ENCODE data around the gene SSRP1.
A peak's percentile ranks its signal among the peaks of the same experiment; 100 is the strongest.

Gene SSRP1

DNA sequence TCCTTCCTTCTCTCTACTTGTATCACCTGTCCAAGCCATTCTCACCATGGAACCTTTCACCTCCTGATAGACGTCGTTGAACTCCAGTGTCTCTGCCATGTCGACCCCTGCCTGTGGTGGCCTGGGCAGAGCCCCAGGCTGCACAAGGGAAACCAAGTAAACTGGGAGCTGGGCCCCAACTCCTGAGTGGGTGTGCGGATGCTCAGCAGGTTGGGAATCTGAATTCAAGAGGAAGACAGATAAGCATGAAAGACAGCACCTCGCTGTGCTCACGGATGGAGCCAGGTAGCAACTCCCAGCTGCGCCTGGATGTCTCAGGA, 709 bp downstream of the SSRP1 start:
- no peak for DNase-seq

DNA sequence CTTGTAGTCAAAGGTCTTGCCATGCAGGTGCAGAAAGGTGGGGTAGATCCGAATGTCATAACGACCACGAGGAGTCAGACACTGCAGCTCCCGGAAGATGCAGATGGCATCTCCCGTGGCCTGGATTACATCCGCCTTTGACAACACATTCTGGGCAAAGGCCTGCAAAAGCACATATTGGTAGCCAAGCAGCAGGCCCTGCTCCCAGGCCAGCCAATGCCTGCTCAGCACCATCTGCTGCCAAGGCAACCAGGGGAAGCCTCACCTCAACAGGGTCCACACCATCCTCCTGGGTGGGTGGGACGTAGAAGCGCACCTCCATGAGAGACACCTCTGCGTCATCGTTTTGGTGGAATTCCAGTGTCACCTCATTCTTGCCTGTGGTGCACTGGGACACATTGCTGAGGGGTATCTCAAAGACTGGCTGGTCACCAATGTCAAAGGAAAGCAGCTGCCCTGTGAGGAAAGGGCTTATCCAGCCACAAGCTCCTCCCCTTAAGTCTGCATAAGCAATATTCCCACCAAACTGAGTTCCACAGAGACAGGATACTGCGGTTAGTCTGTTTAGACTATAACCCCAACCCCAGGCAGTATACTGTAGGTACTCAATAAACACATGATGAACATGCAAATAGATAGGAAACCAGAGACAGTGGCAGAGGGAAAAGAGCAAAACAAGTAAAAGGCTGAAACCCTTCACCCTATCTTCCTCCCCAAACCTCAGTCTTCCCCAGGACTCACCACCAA, 2.8 kb downstream of the SSRP1 start:
- no peak for DNase-seq

DNA sequence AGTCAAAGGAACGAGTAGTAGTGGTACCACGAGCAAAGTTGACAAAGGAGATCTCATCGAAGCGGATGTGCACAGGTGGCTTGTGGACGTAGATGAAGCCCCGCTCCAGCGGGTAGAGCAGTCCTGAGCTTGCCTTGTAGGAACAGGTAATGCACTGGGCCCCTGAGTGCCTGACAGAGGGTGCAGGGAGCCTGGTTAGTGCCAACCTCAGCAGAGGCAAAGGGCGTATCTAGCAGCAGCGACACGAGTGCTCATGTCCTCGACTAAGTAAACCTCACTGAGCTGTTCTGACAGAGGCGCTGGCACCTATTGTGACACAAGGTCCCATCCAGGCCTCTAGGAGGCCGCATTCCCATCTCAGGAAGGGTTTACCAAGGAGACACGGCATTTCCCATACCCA, 4.0 kb downstream of the SSRP1 start:
- DNase-seq = no peak

DNA sequence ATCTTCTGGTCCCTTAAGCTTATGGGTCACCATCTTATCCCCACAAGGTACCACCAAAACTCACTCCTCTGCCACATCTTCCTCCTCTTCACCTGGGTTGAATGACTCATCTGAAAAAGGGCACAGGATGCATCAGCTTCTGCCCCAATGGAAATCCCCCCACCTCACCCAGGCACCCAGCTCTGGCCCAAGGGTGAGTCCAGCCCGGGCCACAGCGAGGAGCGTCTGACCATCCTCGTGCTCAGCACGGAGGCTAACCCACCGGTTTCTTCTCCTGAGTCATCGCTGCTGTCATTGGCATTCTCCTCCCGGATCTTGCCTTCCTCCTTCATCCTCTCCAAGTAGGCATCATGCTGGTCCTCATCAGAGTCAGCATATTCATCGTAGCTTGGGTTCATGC, 5.7 kb downstream of the SSRP1 start:
- DNase-seq = no peak

DNA sequence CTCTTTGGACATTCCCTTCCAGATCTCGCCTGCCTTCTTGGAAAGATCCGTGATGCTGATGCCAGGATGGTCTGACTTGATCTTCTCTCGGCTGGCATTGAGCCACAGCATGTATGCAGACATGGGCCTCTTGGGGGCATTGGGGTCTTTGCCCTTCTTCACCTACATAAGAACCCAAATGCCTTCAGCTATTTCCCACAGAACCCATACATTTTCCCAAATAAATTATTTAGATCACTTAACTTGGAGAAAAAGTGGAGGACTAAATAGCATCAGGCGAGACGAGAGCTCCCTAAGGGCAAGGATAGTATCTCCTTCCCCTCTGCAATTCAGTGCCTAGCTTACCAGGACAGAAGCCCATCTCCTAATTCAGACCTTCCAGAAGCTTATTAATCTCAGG, 8.0 kb downstream of the SSRP1 start:
- no peak for DNase-seq

DNA sequence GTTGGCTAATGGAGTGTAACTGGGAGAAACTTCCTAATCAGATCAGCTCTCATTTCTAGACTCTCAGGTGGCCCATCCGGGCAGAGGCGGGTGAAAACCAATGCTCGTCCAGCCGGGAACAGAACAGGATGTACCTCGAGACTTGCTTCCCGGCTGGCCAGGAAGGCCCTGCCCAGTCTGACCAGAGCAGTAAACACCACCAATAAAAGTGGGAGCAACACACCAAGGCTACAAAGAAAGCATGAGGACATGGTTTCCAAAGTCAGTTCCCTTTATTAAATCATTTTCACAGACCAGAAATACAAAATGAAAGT, 10.0 kb downstream of the SSRP1 start:
- no peak for DNase-seq

DNA sequence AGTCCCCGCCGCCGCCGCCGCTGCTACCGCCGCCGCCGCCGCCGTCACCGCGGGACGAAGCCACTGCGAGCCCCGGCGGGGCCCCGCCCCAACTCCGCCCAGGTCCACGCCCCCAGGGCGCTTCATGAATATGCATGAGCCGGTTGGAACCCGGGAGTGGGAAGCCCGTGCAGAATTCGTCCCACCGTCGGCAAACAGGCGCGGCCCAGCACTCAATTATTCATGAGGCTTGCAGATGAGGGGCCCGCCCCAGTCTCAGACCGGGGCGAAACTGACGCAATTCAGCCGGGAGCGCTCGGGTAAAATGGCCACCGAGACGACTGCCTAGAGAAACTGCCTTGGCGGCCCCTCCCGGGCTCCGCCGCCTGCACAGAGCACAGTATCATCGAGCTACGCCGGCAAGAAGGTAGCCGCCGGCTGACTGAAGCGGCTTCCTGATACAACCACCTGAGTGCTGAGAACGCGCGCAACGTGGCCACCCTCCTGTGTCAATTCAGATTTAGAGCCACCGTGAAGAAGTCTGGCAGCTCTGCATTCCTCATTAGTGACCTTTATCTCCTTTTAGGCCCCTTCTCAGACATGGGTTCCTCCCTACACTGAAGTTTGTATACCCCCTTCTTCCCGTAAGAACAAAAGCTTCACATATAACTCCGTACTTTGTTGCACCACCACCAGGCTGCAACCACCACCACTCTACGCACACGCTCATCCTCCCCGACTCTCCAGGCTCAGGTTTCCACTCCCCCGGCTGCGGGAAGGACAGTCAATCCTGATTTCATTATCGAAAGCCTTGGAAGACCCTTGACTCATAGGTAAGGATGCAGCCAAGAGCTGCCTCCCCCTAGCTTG, 10.6 kb downstream of the SSRP1 start, which contains the start of gene TNKS1BP1:
TNKS1BP1 (minus strand) TSS at position 67 of the 849 bp plus-strand sequence. CDS start 3,067 bp downstream, outside the sequence.
- peak; percentile 66 for DNase-seq

DNA sequence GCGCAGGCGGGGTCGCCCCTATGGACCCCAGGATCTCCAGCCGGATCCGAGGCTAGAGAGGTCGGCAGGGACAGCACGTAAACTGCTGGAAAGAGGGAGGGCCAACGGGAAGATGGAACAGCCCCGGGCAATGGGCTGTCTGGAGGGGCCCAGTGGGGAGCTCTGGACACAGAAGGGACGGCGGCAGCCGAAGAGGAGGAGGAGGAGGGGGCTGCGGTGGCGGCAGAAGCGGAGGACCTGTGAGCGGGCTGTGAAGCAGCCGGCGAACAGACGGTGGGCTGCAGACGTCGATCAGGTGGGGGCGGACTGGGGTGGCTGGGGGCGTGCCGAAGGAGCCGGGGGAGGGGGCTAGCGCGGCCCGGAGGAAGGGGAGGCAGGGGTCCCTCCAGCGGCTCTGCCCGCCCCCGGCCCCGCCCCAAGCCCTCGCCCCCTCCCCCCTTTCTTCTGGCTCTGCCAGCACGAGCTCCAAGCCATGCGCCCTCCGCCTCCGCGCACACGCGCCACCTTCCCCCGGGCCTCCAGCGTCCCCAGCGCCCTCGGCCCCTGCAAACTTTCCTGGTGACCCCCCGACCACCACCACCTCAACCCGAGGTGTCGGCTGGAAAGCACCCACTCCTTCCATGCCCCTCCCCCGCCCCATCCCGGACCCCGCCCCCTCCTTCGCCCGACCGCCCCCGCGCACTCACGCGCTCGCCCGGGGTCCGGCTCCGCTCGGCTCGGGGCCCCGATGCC, 11.4 kb downstream of the SSRP1 start:
- DNase-seq = no peak

DNA sequence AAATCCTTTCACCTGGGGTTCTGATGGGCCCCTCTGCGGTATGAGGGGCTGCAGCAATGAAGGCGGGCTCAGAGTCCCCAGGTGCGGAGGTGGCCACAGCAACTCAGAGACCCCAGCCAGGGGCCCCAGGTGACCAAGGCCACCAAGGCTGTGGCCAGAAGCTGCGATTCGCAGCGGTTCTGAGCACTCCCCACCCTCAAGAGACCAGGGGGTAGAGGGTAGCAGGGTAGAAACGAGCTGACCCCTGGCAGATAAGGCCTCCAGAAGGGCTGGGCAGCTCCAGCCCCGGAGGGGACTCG, 11.9 kb downstream of the SSRP1 start:
- DNase-seq = no peak

DNA sequence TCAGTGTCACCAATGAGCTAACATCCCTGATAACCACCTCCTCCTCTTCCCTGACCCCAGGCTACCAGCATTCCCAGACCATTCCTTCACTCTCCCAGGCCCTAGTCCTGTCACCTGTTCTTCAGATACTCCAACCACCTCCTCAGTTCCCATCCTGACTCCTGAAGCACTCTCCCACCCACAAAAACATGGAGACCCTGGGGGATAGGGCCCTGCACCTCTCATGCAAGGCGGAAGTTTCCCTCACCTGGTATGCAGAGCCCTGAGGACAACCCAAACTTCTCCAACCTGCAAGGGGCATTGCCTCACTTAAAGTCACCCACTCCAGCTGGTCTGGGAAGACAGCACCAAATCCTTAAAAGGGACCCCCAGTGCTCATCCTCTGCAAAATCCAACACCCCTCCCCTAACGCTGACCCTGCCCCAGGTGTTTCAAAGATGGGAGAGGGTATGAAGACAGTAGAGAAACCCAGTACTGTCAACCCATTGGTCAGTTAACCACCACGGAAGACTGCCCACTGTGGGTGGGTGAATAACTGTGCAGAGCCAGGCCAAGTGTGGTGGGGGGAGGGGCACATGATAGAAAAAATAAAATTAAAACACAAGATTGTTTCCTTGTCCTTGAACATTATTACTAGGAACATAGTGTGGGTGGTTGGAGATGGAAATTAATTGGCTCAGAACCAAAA, 12.4 kb downstream of the SSRP1 start:
- no peak for DNase-seq

DNA sequence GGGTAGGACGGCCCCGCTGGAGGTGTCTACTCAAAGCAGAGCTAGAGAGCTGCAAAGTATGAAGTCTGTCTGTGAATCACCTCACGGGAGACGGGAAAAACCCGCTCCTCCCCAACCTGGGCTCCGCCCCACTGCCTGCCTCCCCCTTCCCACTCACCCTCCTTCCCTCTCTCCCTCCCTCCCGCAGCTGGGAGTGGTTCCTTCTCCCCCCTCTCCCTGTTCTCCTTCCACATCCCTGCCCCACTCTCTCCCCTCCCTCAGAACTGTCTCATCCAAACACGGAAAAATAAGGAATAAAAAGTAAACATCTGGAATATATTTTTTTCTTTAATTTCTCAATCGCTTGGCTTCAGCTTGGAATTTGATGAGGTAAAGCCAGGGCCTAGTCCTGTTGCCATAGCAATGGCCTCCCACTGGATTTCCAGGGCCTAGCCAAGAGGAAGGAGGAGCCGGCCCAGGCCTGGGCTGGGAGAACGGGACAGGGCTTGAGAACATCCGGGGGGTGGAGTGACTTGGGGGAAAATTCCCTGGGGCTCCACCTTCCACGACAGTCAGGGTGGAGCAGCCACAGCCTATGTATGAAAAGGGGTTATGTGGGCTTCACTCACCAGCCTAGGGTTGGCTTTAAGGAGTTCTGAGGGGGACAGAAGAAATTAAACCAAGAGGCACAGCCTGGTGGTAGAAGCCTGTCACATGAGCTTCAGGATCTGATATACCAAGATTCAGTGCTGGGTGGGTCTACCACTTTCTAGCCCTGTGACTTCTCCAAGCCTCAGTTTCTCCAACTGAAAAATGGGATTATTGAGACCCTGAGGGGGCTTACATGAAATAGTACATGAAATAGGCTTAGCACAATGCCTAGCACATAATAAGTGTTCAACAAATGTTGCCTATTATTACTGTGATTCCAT, 13.2 kb downstream of the SSRP1 start:
- DNase-seq = no peak

DNA sequence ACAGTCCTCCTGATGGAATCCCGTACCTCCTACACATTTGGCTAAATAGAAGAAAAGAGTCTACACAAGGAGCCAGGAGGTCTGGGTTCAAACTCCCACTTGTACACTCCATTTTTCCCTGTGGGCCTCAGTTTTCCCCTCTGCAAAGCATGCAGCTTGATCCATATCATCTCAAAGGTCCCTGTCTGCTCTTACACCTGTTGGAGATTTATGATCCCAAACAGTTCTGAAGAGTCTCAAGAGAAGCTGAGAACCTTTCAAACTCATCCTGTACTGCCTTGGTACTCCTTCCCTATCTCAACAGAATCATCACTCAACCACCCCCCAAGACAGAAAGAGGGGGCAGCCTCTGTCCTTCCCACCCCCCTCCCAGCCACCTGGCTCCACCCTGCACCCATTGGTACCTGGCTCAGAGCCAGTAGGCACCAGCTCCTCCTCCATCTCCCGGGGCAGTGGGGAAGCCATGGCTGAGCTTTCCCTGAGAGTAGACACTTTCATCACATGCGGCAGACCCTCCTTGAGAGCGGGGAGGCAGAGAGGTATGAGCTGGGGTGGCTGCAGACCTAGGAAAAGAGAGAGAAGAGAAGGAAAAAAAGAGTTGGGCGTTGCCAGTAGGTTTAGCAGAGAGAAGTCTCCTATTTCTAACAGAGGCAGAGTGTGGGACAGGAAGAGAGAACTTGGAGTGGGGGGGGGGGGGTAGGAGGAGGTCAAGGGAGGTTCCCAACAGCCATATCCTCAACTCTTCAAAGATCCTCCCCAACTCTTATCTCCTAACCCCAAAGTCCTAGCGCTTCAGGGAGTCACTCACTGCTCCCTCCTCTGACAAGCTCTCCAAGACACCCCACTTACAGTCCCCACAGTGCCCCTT, 14.1 kb downstream of the SSRP1 start:
- peak; percentile 19 for DNase-seq

DNA sequence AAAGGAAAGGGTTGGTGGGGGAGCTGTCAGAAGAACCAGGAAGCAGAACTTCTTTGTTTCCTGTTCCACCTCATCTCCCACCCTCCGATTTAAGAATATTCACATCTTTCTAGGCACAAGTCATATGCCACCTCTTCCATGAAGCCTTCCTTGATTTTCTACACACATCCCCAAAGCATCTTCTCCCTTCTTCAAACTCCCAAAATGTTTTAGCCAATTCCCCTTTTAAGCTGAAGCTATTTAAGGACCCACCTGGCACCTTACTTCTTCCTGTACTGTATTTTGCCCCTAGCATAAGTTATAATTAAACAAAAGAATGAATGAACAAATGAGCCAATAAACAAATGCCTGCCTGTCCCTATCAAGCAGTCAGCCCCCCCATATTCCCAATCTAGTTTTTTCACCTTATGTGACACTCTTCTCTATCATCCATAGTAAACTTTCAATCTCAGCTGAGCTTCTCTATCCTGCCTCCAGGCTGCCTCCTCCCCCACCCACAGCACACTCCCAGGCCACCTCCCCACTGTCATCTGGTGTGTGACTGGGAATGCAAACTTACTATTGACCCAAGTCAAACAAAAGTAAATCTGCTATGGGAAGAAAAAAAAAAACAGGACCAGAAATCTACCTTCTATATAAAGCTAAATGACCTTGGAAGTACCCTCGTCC, 14.8 kb downstream of the SSRP1 start:
- DNase-seq = no peak

DNA sequence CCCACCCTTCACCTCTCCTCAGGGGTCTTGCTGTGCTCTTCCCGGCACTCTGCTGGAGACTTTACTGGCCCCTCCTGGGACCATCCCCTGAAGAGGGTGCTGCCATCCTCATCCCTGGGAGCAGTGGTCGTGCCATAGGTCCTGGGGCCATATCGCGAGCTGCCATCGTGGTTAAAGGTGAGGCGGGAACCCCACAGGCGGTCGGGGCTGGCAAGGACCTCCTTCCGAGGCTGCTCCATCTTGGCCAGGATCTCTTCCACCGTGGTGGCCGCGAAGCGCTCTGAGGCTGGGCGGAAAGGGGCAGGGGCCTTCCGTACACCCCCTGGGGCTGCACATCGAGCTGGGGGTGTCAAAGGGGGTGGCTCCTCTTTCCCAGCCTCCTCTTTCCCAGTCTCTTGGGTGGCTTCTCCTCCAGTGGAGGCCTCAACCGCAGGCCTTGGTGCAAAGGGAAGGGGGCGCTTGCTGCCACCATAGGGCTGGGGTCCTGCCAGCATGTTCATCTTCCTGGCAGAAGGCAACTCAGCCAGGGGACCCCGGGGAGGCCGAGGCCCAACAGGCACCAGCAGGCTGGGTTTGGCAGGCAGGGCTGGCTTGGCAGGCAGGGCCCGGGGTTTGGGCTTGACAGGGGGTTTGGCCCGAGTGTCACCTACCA, 15.5 kb downstream of the SSRP1 start:
- no peak for DNase-seq

DNA sequence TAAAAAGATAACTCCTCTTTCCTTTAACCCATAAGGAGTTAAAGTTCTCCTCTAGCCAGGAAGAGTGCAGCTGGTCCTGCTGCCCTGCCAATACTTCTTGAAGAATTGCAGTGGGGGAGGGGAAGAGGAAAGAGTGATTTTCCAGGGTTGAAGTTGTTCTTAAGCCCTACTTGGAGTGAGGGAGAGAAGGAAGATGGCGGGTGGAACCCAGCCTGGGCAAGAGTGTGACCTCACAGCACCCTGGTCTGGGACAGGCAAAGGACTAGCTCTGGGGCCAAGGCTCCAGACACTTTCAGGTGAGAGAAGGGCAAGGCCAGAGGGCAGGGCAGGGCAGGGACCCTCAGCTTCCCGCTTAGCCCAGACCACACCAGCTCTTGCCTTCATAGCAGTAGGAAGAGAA, 17.5 kb downstream of the SSRP1 start:
- no peak for DNase-seq

DNA sequence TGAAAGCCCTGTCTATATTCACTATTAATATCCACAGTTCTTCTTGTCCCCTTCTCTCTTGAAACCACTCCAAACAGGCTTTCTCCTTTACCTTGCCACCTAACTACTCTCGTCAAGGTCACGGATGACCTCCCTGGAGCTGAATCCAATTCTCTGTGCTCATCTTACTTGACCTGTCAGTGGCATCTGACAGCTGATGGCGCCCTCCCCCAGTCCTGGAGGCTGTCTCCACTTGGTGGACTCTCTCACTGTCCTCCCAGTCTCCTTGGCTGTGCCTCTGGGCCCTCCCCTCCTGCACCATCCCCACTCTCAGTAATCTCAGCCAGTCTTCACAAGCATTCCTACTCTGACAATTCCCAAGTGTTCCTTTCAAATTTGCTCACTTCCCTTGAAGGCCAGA, 19.7 kb downstream of the SSRP1 start:
- DNase-seq = peak; percentile 34

DNA sequence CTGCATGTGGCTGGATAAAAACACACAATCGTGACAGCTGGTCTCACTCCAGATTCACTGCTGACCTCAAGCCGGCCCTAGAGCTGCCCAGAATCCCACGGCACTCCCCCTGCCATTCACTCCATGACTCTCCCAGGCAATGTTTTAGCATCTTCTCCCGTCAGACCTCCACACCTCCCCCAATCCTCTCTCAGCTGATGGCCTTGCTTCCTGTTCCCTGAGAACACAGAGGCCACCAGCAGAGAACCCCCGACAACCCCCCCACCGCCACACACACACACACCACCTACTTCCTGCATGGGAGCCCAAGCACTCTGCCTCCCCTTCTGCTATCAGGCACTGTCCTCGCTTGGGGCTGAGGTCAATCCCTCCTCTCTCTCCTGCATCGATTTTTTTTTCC, 20.2 kb downstream of the SSRP1 start:
- DNase-seq = no peak

DNA sequence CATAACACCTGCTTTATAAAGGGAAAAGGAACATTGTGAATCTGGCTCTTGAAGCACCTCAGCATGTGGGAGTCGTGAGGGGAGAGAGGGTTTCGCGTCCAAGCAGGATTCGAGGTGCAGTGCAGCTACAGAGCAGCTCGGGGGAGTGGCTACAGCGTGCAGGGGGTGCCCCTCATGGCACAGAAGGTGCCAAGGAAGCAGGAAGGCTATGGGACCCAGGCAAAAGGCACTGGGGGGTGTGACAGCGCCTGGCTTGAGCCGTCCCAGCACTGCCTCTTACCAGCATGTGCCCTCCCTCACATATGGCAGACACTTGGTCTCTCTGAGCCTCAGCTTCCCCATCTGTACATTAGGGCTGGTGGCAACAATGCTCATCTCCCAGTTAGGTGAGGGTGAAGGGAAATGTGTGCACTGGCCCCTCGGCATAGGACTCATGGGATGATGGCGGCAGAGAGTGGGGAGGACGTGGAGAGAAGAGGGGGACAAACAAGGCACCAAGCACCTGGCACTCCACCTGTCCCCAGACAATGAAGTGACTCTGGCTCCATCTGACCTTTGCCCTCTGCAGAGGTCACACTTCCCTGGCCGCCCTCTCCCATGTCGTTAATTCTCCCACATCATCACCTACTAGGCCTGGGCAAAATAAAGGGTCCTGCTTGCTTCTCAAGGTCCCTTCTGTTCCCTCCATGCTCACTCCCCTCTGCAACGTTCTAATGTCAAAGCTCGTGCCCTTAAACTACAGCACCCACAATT, 21.3 kb downstream of the SSRP1 start:
- DNase-seq = no peak

DNA sequence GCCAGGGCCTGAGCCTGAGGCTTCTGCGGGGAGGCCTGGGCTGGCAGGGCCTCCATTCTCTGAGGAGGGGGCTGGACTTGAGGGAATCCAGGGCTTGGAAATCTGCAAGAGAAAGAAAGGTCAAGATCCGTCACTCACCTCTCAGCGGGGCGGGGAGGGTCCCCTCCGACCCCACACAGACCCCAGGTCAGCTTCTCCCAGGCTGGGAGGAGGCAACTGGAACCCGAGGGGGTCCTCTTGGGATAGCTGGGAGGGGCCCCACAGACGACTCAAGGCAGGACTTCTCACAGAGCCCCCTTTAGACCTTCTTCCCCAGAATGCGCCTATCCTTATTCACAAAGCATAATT, 21.9 kb downstream of the SSRP1 start:
- no peak for DNase-seq
